HG03432 (cell line): Measurements from ENCODE around the gene PARD6G.
"Not testable (repeated sequence)": the region's sequence is repeated elsewhere in the genome, so short reads cannot be mapped to it uniquely, and the experiment has no call there.

ENCODE experiments used
- ATAC-seq: cut with Tn5 transposase; IDR thresholded peaks from one replicate; pipeline ENCODE4 v1.9.1; 2021; ENCODE audit warnings: mild to moderate bottlenecking, moderate library complexity; ENCODE audit not compliant: unreplicated experiment

The PARD6G gene

DNA sequence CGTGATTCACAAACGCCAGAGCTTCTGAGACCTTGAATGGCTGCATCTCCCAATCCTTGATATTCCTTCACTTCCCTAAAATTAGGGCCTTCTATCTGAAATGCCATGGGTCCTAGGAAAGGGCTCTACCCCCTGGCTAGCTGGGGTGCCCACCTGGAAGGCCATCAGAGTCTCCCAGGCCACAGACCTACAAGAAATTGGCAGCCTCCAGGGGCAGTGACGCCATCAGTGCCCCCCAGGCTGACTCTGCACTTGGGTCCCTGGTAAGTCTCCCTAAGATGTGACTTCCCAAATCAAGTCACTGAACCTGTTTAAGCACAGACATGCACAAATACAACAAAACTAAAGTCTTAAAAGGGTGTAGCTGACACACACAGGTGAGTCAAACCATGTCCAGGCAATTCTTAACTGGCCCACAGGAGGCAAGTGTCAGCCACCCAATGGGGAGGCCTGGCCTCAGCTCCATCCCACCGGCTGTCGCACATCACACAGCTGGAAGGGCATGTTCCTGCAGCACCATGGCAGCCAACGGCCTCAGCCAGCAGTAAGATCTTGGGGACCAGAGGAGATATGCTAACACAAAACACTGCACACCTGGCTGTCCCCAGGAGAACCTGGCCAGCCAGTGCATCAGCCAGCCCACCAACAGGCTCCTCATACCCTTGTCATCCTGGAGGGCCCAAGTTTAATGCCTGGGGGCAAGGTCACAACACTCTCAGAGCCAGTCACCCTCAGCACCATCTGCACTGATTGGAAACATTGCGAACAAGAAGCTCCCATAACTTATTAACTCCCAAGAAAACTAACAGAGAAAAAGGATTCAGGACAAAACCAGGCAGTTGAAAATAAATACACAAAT, 5.2 kb downstream of the PARD6G start:
- ATAC-seq, result no peak

DNA sequence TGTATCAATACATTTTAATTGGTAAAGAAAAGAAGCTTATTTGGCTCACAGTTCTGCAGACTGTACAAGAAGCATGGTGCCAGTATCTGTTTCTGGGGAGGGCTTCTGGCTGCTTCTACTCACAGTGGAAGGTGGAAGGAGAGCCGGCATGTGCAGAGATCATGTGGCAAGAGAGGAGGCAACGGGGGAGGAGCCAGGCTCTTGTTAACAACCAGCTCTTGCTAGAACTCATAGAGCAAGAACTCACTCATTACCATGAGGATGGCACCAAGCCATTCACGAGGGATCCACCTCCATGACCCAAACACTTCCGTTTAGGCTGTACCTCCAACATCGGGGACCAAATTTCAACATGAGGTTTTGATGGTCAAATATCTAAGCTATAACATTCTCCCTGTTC, 7.5 kb downstream of the PARD6G start:
- no peak for ATAC-seq

DNA sequence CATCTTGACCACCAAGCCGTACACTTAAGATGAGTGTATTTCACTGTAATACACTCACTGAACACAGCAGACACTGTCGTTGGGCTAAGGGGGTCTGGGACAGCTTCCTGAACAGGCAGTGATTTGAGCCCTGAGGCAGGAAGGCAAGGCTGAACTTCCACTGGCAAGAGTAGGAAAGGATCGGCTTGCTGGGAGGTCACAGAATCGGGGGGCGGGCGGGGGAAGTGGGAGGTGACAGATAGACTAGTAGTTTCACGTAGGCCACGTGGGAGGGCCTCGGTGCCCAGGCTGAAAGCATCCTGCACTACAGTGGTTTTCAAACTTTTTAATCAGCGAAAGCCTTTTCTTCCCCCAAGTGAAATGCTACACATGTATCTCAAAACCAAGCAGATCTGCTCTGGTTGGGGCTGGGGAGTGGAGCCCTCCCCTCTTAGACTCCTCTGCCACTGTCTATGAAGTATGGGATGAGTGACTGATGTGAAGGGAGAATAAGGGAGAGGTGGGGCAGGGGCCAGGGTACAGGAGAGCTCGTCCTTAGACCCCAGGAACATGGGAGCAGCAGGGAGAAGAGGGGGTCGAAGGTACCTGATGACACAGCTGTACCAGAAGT, 8.6 kb downstream of the PARD6G start:
- no peak for ATAC-seq

DNA sequence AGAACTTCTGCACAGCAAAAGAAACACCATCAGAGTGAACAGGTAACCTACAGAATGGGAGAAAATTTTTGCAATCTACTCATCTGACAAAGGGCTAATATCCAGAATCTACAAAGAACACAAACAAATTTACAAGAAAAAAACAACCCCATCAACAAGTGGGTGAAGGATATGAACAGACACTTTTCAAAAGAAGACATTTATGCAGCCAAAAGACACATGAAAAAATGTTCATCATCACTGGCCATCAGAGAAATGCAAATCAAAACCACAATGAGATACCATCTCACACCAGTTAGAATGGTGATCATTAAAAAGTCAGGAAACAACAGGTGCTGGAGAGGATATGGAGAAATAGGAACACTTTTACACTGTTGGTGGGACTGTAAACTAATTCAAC, 9.8 kb downstream of the PARD6G start:
- not testable (repeated sequence) for ATAC-seq

DNA sequence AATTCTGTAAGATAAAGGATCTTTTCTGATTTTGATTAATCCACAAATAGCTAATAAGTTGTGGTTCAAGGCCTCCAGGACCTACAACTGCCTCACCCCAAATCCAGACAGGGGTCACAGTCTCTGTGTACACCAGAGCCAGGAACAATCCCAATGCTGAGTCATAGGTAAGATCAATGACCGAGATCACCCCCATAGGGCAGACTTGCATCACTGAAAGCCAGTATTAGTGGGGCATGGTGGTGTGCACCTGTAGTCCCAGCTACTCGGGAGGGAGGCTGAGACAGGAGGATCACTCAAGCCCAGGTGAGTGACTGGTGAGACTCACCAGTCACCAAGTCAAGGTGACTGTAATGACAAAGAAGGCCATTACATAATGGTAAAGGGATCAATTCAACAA, 12.9 kb downstream of the PARD6G start:
- no peak for ATAC-seq

DNA sequence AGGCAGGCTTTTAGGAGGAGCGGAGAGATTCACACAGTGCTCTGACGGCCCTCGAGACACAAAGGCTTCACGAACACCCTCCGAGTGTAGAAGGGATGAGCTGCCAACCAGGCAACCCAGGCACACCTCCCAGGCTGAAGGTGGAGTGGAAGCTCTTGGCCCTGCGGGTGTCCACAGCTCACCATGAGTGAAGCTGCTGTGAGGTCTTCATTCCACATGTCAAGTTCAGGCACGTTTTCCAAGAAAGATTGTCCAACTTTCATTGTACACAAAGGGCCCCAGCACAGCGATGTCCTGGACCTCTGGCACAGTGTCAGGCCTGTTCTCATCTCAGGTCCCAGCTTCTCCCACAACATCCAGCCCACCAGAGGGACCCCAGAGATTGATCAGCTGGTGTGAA, 13.4 kb downstream of the PARD6G start:
- ATAC-seq, result no peak

DNA sequence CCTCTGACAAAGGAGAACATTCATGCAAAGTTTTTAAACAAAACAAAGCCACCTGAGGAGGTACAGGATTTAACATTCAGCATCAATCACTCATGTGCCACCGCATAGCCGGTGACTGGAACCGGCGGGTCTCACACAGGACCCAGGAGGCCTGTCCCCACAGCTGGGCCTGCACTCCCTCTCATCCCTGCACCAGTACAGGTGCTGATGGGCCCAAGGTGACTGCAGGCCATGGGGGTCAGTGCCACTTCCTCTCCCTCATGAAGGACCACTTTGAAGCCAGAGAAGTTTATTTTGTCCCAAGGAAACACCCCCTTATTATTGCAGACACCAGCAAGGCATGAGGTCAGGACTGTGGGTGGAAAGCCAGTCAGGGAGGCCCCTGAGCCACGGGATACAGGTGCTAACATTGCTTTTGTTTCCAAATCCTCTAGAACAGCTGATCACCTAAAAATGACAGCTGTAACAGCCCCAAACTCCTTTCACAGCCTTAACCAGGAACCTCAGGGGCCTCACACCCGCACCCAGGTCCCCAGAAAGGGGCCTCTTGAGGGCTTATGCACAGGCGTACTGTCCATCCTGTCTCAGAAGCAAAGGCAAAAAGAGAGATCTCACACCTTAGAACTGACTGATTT, 14.0 kb downstream of the PARD6G start:
- no peak for ATAC-seq

DNA sequence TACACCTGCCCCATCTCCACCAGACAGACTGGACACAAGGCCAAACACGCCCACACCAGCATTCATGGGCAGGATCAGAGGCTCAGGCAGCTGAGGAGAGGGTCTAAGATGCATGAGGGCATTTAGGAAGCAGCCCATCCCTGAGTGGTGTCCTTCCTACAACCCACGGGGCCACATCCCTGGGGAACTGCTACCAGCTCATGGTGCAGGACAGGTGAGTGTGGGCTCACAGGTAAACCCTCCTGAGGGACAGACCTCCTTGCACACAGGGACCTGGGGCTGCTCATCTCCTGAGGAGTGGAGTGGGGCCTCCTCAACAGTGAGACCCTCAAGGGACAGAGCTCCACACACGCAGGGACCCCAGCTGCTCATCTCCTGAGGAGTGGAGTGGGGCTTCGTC, 14.6 kb downstream of the PARD6G start:
- no peak for ATAC-seq

DNA sequence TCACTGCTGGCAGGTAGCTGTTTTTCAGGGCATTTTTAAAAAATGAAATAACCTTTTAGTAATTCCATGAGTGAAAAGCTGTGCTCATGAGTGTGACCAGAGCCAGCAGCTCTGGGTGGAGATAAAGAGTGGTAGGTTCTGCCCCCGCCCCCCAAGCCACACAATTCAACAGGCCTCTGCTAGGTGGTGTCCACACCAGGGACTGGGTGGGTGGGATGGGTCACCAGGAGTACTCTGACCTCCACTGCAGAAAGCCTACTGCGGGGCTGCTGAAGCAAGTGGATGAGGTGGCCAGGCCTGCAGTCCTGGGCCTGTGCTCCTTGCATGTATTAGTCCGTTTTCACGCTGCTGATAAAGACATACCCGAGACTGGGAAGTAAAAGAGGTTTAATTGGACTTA, 15.3 kb downstream of the PARD6G start:
- no peak for ATAC-seq

DNA sequence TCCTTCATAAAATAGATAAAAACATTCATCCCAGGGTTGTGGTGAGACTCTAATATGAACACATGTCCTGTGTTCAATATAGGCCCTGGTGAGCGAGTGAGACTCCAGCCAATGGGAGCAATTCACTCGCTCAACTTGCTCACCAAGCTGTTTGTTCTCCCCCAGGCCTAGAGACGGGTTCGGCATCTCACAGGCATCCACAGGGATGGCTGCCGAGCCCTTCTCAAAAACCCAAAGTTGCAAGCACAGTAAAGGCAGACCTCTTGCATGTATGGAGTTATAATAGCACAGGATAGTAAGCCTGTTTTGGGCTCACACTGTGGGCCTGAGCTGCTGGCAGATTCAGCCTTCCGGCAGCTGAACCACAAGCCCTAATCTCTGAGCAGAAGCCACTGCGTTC, 15.7 kb downstream of the PARD6G start:
- no peak for ATAC-seq

DNA sequence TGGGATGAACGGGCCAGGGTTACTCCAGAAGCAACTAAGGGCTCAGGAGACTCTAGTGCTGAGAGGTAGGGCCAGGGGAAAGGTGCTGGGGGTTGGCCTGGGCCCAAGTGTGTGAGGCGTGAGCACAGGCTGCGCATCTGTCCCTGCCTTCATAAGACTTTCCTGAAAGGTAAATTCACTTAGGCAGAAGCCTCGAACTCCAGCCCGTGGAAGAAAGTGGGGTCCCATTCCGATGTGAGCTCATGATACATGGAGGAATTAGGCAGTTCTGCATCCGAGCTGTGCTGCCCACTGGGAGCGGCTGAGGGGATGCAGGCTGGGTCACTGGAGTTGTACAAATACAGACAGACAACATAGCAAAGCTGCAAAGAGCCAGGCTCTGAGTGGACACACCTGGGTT, 16.2 kb downstream of the PARD6G start:
- no peak for ATAC-seq

DNA sequence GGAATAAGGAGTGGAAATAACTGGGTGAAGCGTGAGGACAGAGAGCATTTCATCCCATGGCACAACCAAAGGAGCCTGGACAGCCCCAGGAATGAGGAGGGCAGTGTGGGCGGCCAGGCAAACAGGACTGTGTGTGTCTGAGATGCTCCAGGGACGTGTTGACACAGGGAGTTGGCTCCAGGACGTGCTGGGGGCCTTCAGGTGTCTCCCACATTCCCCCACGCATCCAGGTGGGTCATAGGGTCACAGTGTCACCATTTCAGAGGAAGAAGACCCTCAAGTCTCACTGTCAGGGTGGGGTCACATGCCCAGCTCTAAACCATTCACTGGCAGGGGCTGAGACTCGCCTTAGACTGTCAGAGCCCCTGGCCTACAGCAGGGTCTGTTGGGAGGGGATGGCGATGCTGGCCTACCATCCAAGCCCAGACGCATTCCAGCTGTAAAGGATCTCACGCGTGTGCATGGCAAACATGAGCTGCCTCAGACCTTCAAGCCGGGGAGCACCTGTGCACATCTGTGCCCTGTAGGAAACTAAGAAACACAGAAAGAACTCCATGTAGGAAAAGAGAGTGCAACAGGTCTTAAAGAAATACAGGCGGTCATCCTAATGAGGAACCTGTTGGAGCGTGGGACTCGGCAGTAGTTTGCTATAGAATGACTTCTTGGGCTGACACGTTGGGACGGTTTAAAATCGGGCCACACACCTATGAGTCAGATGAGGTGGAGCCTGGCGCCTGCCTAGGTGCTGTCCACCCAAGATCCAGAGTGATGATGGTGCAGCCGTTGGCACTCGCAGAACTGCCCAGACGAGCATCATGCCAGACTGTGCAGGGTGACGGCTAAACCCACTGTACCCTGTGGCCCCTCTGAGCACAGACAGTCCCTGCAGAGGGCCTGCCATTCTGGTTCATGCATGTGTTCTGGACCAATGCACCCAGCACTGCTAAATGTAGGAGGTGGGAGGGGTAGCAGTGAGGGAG, 17.3 kb downstream of the PARD6G start:
- ATAC-seq, result no peak

DNA sequence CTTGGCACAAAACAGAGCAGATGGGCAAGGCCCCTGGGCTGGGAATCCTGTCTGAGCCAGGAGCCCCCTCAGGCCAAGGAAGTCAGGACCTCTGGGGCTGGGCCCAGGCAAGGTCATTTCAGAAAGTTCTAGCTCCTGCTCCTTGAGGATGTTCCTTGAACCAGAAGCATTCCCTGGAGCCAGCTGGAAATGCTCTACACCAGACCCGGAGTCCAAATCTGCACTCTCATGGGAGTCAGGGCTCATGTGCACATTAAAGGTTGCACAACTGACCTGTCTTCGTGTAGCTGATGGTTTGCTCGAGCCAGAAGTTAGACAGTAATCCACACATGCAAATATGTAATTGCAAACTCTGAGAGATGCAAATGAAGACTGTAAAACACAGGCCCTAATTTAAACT, 18.0 kb downstream of the PARD6G start:
- ATAC-seq, result no peak

DNA sequence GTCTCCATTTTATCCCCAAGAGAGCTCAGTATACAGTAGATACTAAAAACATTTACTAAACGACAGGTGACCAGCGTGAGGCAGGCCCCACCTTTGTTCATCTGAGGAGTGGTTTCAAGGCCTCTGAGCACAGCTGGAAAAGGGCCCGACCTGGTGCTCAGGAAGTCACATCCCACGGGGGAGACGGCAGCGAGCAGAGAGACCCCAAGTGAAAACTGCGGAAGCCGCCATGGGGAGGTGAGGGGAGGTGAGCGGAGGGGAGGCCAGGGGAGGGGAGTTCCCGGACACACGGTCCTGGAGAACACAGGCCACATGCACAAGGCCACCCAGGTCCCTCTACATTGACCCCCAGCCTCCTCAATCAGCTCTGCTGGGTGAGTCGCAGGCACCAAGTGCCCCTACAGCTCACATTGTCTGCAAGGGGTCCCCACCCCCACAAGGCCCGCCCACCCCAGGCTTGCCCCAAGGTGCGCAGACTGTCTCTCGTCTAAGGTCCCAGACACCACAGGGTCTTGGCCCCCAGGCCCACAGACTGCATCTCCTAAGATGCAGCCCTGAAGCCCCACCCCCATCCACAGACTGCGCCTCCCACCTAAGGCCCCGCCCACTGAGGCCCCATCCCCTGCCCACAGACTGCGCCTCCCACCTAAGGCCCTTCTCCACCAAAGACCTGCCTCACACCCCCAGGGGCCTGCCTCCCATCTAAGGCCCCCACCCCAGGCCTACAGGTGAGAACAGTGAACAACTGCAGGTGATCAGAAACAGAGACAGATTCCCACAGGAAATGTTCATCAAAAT, 19.1 kb downstream of the PARD6G start:
- ATAC-seq, result no peak

DNA sequence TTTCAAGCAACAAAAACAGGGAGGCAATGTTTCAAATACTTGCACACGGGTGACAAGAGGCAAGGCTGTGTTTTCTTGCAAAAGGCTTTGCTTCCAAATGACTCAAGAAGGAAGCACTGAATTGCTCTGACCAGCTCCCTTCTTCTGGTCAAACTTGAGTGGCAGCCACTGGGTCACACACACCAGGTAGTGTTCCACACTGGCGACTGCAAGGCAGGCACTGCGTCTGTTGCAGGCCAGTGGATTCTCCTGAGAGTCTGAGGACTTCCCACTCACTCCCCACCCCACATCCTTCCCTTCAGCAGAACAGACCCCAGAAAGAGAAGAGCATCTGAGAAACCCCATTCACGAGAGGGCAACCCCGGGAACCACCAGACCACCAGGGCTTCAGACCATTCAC, 19.8 kb downstream of the PARD6G start:
- ATAC-seq, result no peak

DNA sequence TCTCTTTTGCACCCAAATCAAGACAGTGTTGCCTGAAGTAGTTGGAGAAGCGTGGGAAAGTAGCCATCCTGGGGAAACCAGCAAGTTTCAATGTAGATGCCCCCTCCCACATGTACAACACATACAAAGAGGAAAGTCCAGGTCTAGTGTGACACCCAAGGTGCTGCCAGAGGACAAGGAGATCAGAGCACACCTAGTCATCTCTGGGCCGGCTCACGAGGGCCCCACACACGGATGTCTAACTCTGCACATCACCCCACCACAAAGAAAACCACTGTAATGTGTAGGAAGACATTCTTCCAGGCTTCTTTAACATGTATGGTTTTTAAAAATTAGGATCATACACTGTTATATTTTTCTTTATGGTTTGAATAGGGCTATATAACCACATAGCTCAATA, 21.6 kb downstream of the PARD6G start:
- ATAC-seq, result no peak

DNA sequence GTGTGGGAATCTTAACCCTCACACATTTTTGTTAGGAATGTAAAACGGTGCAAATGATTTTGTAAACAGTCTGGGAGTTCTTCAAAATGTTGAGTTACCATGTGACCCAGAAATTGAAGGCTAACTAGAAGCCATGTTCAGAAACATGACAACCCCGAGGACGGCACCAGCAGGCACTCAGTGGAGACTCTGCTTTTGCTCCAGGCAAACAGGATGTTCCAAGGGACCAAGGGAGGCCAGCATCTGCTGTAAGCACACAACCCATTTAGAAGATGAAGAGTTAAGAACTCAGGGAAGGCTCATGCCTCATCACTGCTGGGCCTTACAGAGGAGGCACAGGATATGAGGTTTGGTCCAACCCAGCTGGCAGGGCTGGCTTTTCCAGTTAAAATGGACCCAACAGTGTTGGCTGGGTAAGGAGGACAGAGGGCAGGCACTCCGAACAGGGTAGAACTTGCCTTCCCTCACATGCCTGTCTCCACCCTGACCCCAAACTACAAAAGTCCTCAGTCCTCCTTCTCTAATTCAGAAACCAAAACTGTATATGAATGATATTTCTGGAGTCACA, 23.6 kb downstream of the PARD6G start:
- ATAC-seq, result no peak

DNA sequence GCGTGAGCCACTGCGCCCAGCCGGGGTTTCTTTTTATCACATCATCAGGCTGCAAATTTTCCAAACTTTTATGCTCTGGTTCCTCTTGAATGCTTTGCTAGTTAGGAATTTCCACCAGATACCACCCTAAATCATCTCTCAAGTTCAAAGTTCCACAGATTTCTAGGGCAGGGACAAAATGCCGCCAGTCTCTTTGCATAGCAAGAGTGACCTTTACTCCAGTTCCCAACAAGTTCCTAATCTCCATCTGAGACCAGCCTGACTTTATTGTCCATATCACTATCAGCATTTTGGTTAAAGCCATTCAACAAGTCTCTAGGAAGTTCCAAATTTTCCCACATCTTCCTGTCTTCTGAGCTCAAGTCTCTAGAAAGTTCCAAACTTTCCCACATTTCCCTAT, 27.8 kb downstream of the PARD6G start:
- ATAC-seq, result not testable (repeated sequence)

DNA sequence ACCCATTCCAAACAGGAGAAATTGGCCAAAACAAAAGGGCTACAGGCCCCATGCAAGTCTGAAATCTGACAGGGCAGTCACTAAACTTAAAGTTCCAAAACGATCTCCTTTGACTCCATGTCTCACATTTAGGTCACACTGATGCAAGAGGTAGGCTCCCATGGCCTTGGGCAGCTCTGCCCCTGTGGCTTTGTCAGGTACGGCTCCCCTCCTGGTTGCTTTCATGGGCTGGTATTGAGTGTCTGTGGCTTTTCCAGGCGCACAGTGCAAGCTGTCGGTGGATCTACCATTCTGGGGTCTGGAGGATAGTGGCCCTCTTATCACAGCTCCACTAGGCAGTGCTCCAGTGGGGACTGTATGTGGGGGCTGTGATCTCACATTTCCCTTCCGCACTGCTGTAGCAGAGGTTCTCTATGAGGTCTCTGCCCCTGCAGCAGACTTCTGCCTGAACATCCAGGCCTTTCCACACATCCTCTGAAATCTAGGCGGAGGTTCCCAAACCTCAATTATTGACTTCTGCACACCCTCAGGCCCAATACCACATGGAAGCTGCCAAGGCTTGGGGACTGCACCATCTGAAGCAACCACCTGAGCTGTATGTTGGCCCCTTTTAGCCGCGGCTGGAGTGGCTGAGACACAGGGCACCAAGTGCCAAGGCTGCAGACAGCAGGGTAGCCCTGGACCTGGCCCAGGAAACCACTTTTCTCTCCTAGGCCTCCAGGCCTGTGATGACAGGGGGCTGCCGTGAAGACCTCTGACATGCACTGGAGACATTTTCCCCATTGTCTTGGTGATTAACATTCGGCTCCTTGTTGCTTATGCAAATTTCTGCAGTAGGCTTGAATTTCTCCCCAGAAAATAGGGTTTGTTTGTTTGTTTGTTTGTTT, 28.7 kb downstream of the PARD6G start:
- ATAC-seq, result no peak
